NOMO-1 treated with dmso at 0.1 percent for 144 hours (cell line): ENCODE data around the gene IFNK.

Experiments
- DNase-seq: peaks from one replicate; lab custom pipeline; 2025; ENCODE audit not compliant: unreplicated experiment; lab: John Stamatoyannopoulos, UW

IFNK gene

DNA sequence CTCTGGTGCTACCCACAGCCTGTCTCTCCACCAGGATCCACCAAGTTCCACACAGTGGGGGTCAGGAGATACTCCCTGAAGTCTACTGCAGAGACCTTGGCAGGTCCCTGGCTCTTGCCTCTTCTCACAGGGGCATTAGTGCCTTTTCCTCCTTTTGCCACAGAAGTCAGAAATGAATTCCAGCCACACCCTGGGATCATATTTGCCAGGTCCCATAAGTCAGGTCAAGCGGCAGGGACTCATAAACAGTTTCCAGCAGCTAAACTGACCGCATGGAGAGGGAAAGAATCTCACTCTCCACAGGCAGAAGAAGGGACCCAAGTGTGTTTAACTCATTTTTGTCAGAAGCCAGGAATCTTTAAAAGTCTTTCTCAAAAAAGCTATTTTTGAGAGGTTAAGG lies 13.3 kb upstream of the IFNK start:
- DNase-seq, result no peak

GRCh38 chr9:27511771-27512170 lies 12.3 kb upstream of the IFNK start:
- no peak for DNase-seq

GRCh38 chr9:27514551-27514950 lies 9.5 kb upstream of the IFNK start:
- DNase-seq, result no peak

- DNase-seq, result no peak
Observed at GRCh38 chr9:27518006-27518405, 6.1 kb upstream of the IFNK start.

- DNase-seq, result no peak
Observed at GRCh38 chr9:27518809-27519208, 5.3 kb upstream of the IFNK start.

- no peak for DNase-seq
Observed at GRCh38 chr9:27519466-27520465, 4.3 kb upstream of the IFNK start.

GRCh38 chr9:27520986-27521385 lies 3.1 kb upstream of the IFNK start:
- DNase-seq, result no peak

DNA sequence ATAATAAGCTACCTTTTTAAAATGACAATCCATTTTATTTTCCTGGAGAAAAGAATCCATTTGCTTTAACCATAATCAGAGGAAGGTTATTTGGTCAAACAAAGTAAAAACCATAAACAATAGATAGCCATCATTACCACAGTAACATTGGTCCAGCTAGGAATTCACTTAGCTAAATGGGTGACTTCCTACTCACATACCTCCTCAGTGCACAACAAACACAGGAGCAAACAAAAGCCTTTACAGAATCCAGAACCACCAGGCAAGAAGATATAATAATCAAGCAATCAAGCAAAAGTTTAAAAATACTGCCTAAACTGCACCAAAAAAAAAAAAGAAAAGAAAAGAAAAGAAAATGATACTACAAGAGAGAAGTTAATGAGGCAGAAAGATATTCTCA lies 949 bp upstream of the IFNK start:
- no peak for DNase-seq

DNA sequence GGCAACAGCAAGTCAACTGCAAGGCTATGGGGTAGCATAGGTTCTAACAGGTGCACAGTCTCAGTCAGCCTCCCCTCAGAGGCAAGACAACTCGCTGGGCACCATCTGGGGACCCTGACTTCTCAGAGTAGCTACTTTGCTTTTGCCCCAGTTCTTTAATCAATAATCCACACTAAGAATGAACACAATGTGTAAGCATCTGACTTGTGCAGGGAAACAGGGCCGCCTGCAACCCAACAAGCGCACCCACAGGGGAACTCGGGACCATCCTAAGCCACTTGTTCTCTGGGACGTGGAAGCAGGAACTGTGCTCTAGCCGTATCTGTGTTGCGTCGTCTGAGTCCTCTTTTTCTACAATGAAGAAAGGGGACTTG lies 3.6 kb downstream of the IFNK start:
- no peak for DNase-seq

GRCh38 chr9:27528076-27528885 lies 4.2 kb downstream of the IFNK start:
- no peak for DNase-seq

DNA sequence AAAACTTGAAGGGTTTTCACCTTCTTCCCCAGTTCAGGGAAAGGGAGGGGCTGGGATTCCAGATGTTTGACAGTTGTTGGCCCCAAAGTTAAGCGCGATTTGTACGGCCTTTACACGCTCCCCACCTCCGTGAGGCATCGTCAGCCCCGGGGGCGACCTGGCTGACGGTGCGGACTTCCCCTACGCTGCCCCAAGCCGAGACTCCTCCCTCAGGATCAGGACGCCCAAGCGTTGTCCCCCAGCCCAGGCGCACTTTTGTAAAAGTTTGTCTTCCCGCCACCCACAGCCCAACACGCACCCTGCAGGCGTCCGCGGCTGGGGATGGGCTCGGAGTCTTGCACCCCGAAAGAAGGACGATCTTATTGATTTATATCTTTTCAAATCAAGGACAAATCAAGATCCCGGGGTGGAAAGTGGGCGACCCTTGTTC lies 4.8 kb downstream of the IFNK start:
- no peak for DNase-seq

DNA sequence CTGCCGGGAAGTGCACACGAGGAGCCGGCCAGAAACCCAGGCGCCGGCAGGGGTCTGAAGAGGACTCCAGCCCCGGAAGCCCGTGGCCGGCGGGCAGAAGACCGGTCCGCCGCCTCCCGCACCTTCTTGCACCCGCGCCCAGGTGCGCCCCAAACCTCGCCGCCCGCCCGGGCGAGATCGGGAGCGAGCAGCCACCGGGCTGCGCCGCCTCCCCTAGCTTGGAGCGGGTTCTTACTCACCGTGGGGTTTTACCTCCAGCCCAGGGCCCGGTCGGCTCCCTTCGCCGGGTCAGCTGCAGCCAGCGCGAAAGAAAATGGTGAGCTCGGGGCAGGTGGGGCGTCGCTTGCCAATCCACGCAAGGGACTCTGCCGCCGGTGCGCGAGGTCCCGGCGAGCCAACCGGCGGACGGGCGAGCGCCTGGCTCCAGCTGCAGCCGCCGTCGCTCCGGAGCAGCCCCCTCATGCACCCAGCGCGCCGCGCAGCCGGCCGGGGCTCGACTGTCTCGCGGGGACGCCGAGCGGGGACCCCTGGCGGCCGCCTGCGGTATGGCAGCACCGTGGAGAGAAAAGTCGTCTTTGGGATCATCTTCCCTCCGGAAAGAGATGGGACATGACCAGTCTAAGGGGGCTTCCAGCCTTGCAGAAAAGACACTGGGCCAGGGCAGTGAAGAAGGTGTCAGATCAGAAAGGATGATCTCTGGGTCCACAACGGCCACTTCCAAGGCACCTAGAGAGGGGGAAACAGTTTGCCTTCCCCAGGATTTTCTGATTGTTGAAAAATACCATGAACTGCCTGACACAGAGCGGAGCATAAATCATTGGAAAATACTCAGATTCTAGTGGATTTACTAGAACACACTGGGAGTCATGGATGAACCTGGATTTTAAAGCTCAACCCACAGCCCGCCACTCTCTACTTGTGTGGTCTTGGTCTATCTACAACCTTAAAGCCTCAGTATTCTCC lies 5.5 kb downstream of the IFNK start, which contains the start of gene MOB3B:
TSS of gene MOB3B (minus strand) at position 499 of the 963 bp plus-strand sequence. CDS start 74,264 bp downstream, outside the sequence.
- no peak for DNase-seq

GRCh38 chr9:27530915-27531755 lies 7.0 kb downstream of the IFNK start:
- DNase-seq, result no peak

DNA sequence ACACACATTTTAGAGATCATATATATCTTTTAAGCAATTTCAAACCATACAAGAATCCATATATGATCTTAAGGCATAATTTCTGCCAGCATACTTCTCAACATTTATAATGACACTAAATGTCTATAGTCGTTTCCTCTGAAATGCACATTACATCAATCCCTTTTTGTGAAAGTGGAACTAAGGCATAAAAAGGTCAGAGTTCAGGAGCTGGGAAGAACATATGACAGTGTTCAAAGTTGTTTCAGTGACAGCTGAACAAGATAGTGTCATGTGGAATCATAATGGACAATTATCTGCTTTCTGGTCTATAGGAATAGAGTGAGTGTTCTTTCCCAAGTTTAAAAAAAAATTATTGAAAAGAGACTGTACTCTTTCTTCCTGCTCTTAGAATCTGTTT lies 8.0 kb downstream of the IFNK start:
- no peak for DNase-seq

- DNase-seq, result no peak
Observed at GRCh38 chr9:27533311-27533710, 9.2 kb downstream of the IFNK start.

DNA sequence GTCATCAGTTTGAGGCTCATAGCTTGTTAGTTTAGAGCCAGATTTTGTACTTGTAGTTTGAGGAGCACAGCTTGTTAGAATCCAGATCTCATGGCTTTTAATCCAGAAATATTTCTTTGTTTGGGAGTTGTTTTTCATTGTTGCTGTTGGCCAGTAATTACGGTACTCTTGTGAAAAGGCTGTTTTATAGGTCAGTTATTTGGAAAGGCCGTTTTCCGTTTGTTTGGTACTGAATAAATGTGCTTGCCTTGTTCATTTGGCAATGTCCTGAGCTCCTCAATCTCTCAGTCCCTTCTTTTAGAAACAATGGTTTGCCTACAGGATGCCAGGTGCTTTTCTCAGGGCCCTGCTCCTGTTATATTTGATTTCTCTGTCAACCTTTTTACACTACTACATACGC lies 10.0 kb downstream of the IFNK start:
- no peak for DNase-seq

GRCh38 chr9:27534658-27535209 lies 10.6 kb downstream of the IFNK start:
- no peak for DNase-seq

- no peak for DNase-seq
Observed at GRCh38 chr9:27535701-27536118, 11.6 kb downstream of the IFNK start.

- no peak for DNase-seq
Observed at GRCh38 chr9:27536168-27536567, 12.1 kb downstream of the IFNK start.
